Neuron (in vitro differentiated cells): Measurements from ENCODE around the gene FAM216B.
"Not testable (repeated sequence)": the region's sequence is repeated elsewhere in the genome, so short reads cannot be mapped to it uniquely, and the experiment has no call there.

Experiments used
- H2AFZ ChIP-seq: one replicate; pipeline ENCODE4 v1.6.1; 2013; ENCODE audit warnings: low read depth, mild to moderate bottlenecking, inconsistent platforms, low read length, moderate library complexity
- H3K27me3 ChIP-seq: one replicate; pipeline ENCODE4 v1.6.1; 2013; ENCODE audit warnings: low read length; ENCODE audit not compliant: insufficient read depth
- H3K36me3 ChIP-seq: one replicate; pipeline ENCODE4 v1.6.1; 2013; ENCODE audit warnings: low read length; ENCODE audit not compliant: insufficient read depth
- H3K4me1 ChIP-seq: one replicate; pipeline ENCODE4 v1.6.1; 2013; ENCODE audit warnings: low read length; ENCODE audit not compliant: insufficient read depth
- H3K4me3 ChIP-seq: 2 replicates; pipeline ENCODE4 v1.5.1; 2013; ENCODE audit warnings: mild to moderate bottlenecking, low read length, moderate library complexity
- H3K9me3 ChIP-seq: one replicate; pipeline ENCODE4 v1.6.1; 2013; ENCODE audit warnings: low read length

Gene FAM216B

GRCh38 chr13:42816538-42816937 is 35.2 kb downstream of the FAM216B start:
- H3K9me3 ChIP-seq, result no peaks in the 10 kb centered on the region
- no peaks in the 10 kb centered on the region for H3K4me1 ChIP-seq
- no peak overlapping the region for H2AFZ ChIP-seq
- no peaks in the 10 kb centered on the region for H3K36me3 ChIP-seq
- no peaks in the 10 kb centered on the region for H3K27me3 ChIP-seq
- H3K4me3 ChIP-seq, result no peak overlapping the region

DNA sequence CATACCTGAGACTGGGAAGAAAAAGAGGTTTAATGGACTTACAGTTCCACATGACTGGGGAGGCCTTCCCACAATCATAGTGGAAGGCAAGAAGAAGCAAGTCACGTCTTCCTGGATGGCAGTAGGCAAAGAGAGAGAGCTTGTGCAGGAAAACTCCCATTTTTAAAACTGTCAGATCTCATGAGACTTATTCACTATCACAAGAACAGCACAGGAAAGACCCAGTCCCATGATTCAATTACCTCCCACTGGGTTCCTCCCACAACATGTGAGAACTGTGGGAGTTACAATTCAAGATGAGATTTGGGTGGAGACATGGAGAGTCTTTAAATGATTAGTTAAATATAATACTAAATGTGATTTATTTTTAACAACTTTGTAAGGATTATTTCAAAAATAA is 38.3 kb downstream of the FAM216B start:
- H3K4me1 ChIP-seq, H2AFZ ChIP-seq, H3K9me3 ChIP-seq, H3K36me3 ChIP-seq, H3K27me3 ChIP-seq, H3K4me3 ChIP-seq: not testable (repeated sequence)

GRCh38 chr13:42820451-42820850 is 39.1 kb downstream of the FAM216B start:
- Histone ChIP-seq H3K4me1 (no peaks in the 10 kb centered on the region), H3K36me3 (no peaks in the 10 kb centered on the region), H3K9me3 (no peaks in the 10 kb centered on the region), H3K4me3 (no peak overlapping the region), H3K27me3 (no peaks in the 10 kb centered on the region), H2AFZ (no peak overlapping the region)

DNA sequence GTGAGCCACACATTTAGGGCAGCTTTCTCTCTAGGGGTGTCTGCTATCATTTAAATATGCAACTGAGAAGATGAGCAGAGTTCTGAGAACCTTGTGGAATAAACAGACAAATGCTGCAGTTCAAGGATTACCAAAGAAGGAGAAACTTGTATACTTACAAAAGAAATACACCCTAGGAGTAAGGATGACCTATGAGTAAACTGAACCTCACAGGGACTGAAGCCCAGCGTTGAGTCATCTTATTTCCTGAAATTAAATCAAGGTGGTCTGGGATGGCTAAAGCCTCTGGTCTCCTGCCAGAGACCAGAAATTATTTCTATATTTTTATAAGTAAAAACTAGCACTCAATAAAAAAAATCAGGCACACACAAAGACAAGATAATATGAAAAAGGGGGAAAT is 40.1 kb downstream of the FAM216B start:
- Histone ChIP-seq H2AFZ (no peak overlapping the region), H3K9me3 (no peaks in the 10 kb centered on the region), H3K36me3 (no peaks in the 10 kb centered on the region), H3K4me1 (no peaks in the 10 kb centered on the region), H3K27me3 (no peaks in the 10 kb centered on the region), H3K4me3 (no peak overlapping the region)

DNA sequence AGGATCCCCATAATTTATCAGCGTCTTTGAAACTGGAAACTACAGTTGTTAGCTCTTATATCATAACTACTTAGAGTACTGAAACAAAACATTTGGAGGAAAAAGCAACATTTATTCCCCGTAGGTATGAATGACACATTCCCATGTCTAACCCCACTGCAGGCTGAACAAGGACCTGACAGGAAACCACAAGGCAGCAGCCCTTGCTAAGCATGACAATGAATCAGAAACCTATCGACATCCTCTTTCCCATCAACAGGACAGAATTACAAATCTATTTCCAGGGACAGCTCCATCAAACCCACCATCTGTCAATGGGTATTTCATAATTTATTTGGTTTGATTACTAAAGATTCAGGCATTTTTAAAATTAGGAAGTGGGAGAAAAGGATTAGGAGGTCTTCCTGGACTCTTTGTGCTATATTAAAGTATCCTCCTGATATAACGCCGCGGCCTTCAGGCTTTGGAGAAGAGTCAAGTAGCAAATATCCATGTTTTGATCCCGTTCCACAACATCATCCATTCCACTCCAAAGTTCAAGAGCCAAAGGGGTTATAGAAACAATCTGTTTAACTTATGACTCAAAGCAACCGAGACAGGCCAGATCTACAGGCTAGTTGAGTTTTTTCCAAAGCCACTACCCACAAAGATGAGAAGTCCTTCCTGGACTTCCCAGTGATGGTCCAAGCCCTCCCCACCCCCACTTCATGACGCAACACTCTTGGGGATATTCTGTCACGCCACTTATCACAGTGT is 51.1 kb downstream of the FAM216B start:
- H3K4me3 ChIP-seq, result no peak overlapping the region
- H2AFZ ChIP-seq, result no peak overlapping the region
- no peaks in the 10 kb centered on the region for H3K36me3 ChIP-seq
- no peaks in the 10 kb centered on the region for H3K27me3 ChIP-seq
- H3K9me3 ChIP-seq, result no peaks in the 10 kb centered on the region
- H3K4me1 ChIP-seq, result no peaks in the 10 kb centered on the region

- Histone ChIP-seq H3K4me3 (no peak overlapping the region), H3K27me3 (no peaks in the 10 kb centered on the region), H2AFZ (no peak overlapping the region), H3K4me1 (no peaks in the 10 kb centered on the region), H3K9me3 (no peaks in the 10 kb centered on the region), H3K36me3 (no peaks in the 10 kb centered on the region)
Observed at GRCh38 chr13:42834946-42835345, 53.6 kb downstream of the FAM216B start.

- H2AFZ ChIP-seq, result no peak overlapping the region
- H3K27me3 ChIP-seq, result no peaks in the 10 kb centered on the region
- no peaks in the 10 kb centered on the region for H3K36me3 ChIP-seq
Observed at GRCh38 chr13:42836930-42837690, 55.7 kb downstream of the FAM216B start.

More at GRCh38 chr13:42836930-42837690, 55.7 kb downstream of the FAM216B start:
- H3K9me3 ChIP-seq, result no peaks in the 10 kb centered on the region
- no peaks in the 10 kb centered on the region for H3K4me1 ChIP-seq
- H3K4me3 ChIP-seq, result no peak overlapping the region
